Measurements from ENCODE around the gene UTP18.
A peak's percentile ranks its signal among the peaks of the same experiment; 100 is the strongest.
"Not testable (repeated sequence)": the region's sequence is repeated elsewhere in the genome, so short reads cannot be mapped to it uniquely, and the experiment has no call there.

Gene UTP18

GRCh38 chr17:51260237-51261023 lies at the start of gene UTP18:
TSS of gene UTP18 (plus strand) at chr17:51260546. CDS start at chr17:51260585, 39 bp downstream.
- peak; percentile 85 to 95 (median 91) for DNase-seq

GRCh38 chr17:51214920-51215319 lies 45.4 kb upstream of the UTP18 start:
- DNase-seq = no peak

GRCh38 chr17:51217946-51218345 lies 42.4 kb upstream of the UTP18 start:
- no peak for DNase-seq

GRCh38 chr17:51221322-51221721 lies 39.0 kb upstream of the UTP18 start:
- no peak for DNase-seq

GRCh38 chr17:51224402-51225262 lies 35.7 kb upstream of the UTP18 start:
- DNase-seq = no peak

- not testable (repeated sequence) for DNase-seq
Measured at GRCh38 chr17:51225523-51225922, 34.8 kb upstream of the UTP18 start.

GRCh38 chr17:51228161-51228560 lies 32.2 kb upstream of the UTP18 start:
- no peak for DNase-seq

GRCh38 chr17:51229889-51230288 lies 30.5 kb upstream of the UTP18 start:
- DNase-seq = no peak

GRCh38 chr17:51230306-51230705 lies 30.0 kb upstream of the UTP18 start:
- no peak for DNase-seq

GRCh38 chr17:51231999-51232398 lies 28.3 kb upstream of the UTP18 start:
- no peak for DNase-seq

- DNase-seq = no peak
Measured at GRCh38 chr17:51234162-51234561, 26.2 kb upstream of the UTP18 start.

- DNase-seq = no peak
Measured at GRCh38 chr17:51238255-51238887, 22.0 kb upstream of the UTP18 start.

GRCh38 chr17:51240275-51240674 lies 20.1 kb upstream of the UTP18 start:
- no peak for DNase-seq

GRCh38 chr17:51244041-51244440 lies 16.3 kb upstream of the UTP18 start:
- DNase-seq = no peak

- no peak for DNase-seq
Measured at GRCh38 chr17:51245535-51245934, 14.8 kb upstream of the UTP18 start.

- no peak for DNase-seq
Measured at GRCh38 chr17:51250314-51250840, 10.0 kb upstream of the UTP18 start.

- no peak for DNase-seq
Measured at GRCh38 chr17:51251010-51251409, 9.3 kb upstream of the UTP18 start.

GRCh38 chr17:51255673-51256072 lies 4.7 kb upstream of the UTP18 start:
- no peak for DNase-seq

GRCh38 chr17:51256101-51256500 lies 4.2 kb upstream of the UTP18 start:
- DNase-seq = no peak

GRCh38 chr17:51257150-51258081 lies 2.9 kb upstream of the UTP18 start:
- no peak for DNase-seq

- DNase-seq = no peak
Measured at GRCh38 chr17:51258756-51259563, 1.4 kb upstream of the UTP18 start.
